ENCODE data around the gene ZNF888.

DNA sequence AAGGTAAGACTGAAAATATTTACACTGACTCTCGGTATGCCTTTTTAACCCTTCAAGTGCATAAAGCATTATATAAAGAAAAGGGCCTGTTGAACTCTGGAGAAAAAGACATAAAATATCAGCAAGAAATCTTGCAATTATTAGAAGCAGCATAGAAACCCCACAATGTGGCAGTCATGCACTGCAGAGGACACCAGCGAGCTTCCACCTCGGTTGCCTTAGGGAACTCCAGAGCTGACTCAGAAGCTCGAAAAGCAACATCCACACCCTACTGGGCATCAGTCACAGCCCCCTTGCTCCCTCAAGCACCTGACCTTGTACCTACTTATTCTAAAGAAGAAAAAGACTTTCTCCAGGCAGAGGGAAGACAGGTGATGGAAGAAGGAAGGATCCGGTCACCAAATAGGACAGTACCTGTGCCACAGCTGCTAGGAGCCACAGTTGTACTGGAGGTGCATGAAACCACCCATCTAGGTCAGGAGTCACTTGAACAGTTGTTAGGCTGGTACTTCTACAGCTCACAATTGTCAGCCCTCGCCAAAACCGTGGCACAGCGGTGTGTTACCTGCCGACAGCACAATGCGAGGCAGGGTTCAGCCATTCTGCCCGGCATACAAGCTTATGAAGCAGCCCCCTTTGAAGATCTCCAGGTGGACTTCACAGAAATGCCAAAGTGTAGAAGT lies 36.5 kb upstream of the ZNF888 start:
- TF ChIP-seq CTCF (IDR thresholded peaks at IDR 0.05), result no peak
- TF ChIP-seq EZH2 (IDR thresholded peaks at IDR 0.05; ENCODE audit: borderline replicate concordance, insufficient read depth, low read depth, low read length, poor library complexity, severe bottlenecking), result no peak

All from B cell (primary cell).